HS-5 (cell line): ENCODE results near the gene RPAP2.

Experiments used
- DNase-seq: peaks from one replicate; pipeline ENCODE4 v3.0.0-alpha.2; 2012; ENCODE audit warnings: low read depth

RPAP2 gene

DNA sequence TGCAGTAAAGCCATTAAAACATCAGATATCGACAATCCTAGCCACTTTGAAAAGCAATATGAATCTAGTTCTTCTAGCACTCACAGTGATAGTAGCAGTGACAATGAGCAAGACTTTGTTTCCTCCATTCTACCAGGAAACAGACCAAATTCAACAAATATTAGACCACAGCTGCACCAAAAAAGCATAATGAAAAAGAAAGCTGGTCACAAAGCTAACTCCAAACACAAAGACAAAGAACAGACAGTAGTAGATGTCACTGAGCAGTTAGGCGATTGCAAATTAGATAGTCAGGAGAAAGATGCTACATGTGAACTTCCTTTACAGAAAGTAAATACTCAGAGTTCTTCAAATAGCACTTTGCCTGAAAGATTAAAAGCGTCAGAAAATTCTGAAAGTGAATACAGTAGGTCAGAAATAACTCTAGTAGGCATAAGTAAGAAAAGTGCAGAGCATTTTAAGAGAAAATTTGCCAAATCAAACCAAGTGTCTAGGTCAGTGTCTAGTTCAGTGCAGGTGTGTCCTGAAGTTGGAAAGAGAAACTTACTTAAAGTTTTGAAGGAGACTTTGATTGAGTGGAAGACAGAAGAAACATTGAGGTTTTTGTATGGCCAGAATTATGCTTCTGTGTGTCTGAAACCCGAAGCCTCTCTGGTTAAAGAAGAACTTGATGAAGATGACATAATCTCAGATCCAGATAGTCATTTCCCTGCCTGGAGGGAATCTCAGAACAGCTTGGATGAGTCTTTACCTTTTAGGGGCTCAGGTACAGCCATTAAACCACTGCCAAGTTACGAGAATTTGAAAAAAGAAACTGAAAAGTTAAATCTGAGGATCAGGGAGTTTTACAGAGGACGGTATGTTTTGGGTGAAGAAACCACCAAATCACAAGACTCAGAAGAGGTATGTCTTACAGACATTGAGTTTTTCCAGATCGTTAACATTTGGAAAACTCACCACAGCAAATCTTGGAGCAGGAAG, 24.9 kb downstream of the RPAP2 start:
- no peak for DNase-seq

DNA sequence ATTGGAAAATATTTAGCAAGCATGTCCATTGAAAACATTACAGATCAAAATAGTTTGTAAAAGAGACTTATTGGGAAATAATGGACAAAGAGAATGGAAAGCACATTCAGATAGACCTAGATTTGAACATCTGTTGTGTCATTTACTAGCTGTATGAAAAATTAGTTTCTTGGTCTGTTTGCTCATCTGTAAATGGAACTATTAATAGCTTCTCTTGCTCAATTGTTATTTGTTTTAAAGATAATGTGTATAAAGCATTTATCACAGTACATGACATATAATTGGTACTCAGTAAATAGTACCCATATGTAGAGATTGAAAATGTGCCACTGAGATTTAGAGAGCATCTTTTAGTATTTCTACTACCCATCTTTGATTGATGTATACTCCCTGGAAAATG, 25.9 kb downstream of the RPAP2 start:
- no peak for DNase-seq

DNA sequence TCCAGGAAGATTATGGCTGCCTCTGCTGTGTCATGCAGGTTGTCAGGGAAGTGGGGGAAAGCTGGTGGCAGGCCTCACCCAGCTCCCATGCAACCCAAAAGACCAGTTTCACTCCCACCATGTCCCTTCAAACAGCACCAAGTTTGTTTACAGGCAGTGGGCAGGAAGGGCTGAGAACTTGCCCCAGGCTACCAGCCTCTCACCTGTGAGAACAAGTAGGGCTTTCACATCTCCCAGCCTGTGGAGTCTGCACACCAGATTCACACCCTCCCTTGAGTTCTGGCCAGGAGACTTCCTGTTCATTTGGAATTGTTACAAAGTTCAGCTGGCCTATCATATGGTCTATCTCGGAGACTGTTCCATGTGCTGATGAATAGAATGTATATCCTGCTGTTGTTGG, 27.8 kb downstream of the RPAP2 start:
- no peak for DNase-seq

DNA sequence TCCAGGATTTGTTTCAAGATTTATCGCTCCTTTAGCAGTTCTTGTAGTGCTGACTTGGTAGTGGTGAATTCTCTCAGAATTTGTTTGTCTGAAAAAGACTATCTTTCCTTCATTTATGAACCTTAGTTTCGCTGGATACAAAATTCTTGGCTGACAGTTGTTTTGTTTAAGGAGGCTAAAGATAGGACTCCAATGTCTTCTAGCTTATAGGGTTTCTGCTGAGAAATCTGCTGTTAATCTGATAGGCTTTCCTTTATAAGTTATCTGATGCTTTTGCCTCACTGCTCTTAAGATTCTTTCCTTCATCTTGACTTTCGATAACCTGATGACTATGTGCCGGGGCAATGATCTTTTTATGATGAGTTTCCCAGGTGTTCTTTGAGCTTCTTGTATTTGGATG, 28.9 kb downstream of the RPAP2 start:
- no peak for DNase-seq

DNA sequence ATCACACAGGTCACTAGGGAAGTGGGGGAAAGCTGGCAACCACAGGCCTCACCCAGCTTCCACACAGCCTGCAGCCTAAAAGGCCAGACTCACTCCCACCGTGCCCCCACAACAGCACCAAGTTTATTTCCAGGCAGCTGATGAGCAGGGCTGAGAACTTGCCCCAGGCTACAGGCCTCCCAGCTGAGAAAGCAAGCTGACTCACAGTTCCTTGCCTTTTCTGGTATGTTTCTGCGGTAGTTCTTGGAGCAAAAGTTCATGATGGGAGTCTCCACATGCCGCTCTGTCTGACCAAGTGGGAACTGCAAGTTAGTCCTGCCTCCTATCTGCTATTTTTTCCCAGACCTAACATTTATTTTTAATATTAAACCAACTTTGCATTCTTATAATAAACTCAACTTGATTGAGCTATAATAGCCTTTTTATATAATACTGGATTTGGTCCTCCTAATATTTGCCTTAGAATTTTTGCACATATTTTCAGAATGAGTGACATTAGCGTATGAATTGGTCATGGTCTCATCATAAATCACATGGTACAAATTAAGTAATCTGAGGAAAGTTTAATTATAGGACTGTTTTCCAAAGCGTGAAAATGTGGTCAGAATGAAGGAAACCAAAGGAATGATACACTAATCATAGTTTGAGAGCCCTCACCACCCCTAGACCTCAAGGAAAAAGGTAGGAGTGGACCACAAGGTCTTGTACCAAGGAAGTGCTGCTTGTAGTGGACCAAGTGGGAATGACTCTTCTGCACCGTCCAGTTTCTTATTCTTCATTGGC, 30.7 kb downstream of the RPAP2 start:
- DNase-seq = peak; percentile 54

DNA sequence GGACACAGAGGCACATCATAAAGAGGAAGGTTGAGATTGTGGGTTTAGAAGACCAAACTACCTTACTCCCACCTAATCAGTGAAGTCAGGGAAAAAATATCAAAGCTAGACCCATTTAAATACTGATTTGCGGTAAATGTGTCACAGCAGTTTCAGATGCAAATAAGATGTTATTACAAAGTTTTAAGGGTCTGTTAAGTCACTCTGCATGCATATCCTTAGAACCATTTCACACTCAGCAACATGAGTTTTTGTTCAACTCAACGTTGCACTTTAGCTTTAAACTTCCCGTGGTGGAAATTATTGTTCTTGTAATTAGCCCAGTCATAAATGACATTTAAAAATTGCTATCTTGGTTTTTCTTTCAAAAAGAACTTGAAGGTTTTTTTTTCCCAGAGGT, 34.8 kb downstream of the RPAP2 start:
- no peak for DNase-seq

DNA sequence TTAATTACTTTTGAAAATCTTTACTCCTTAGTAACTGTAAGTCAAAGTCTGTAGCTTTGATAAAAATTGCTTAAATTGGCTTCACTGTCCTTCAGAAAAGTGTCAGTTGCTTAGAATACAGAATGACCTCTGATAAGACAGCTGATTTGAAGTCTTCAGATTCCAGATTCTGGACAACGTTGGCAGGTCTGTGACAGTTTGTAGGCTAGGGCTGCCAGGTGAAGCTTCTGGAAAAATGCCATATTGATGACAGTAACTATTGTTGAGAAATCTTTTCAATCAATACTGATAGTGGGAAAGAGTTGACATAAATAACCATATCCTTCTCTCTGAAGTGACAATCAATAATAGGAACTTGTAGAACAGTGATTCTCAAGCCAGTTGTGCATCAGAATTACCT, 41.3 kb downstream of the RPAP2 start:
- DNase-seq = no peak

DNA sequence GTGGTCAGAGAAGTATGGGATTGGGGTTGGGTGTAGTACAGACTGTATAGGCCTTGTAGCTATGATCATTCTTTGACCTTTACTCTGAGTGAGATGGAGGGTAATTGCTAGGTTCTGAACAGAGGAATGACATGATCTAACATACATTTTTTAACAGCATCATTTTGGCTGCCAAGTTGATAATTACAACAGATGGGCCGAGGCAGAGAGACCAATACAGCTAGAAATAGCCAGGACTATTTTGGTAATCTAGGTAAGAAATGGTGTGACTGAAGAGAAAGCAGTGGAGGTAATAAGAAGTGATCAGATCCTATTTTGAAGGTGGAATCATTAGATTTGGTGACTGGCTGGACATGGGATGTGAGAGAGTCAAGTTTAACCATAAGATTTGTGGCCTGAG, 43.5 kb downstream of the RPAP2 start:
- no peak for DNase-seq

DNA sequence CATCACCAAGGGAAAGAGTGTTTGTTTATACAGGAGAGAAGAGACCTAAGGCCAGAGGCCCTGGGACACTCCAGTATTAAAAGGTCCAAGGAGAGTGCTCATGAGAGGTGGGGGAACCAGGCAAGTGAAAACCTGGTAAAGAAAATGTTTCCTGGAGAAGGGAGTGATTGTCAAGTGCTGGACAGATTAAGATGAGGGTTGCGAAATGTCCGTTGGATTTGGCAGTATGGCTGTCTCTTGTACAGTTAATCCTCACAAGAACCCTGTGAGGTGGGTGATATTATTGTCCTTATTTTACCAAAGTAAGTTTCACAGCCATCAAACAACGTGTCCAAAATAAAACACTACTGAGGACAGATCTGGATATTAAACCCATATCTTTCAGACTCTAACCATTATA, 44.2 kb downstream of the RPAP2 start:
- no peak for DNase-seq

DNA sequence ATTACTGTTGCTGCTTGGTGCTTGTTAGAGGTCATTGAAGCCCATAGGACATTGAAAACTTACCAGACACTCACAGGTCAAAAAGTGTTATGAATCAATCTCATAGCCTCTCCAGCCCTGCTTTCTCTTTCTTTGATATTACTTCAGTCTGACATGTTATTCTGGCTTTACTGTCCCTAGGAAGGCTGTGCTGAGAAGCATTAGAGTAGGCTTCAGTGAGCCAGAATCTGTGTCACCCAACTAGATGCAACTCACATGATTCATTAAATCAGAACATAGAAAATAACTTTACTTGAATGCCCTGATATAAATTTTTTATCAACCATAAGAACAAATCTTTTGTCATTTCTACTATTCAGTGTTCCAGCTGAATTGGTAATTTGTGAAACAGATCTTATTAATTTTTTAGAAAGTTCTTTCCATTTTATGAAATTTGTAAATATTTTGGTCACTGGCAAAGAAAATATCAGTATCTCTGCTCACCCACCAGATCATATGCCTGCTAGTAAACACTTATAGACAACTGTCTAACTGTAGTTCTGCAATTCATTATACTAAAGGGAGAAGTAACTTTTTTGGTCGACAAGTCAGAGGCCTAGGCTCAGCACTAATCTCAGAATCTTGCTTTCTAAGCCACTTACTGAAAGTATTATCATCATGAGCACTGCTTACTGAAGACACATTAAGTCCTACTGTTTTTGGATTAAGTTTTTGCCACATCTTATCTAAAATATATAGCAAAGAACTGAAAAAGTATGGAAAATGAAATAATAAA, 48.2 kb downstream of the RPAP2 start:
- DNase-seq = no peak

DNA sequence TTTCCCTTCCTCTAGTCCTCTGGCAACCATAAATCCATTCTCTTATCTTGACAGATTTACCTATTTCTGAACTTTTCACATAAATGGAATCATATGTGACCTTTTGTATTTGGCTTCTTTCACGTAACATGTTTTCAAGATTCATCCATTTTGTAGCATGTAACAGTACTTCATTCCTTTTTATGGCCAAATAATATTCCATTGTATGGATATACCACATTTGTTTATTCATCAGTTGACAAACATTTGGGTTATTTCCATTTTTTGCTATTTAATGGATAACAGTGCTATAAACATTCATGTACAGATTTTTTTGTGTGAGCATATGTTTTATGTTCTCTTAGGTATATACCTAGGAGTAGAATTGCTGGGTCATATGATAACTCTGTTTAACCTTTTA, 54.0 kb downstream of the RPAP2 start:
- DNase-seq = no peak

DNA sequence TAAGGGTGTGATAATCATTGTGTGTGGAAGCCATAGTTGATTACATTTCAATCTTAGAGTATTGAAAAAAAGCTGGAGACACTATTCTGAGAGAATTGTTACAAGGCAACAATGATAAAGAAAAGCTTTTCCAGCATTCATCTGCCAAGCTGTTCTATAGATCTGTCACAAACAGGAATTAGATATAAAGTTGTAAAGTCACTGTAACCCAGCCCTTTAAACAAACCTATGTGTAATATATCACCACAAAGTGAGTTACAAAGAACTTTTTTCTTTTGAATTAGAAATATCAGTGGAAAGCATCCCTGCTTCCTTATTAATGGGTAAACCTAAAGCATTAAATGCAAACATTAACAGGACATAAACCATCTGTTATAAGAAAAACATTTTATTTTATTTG, 55.4 kb downstream of the RPAP2 start:
- DNase-seq = no peak

DNA sequence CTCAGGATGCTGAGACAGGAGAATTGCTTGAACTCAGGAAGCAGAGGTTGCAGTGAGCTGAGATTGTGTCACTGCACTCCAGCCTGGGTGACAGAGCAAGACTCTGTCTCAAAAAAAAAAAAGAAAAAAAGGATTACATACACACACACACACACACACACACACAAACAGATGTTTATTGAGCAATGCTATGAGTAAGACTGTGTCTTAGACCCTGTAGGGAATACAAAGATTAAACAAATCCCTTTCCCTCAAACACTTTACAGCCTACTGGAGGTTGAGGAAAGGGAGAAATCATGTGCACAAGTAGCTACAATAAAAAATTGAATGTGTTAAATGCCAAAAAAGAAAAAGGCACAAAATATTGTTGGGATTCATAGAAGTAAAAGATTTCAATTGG, 58.1 kb downstream of the RPAP2 start:
- peak; percentile 32 for DNase-seq

DNA sequence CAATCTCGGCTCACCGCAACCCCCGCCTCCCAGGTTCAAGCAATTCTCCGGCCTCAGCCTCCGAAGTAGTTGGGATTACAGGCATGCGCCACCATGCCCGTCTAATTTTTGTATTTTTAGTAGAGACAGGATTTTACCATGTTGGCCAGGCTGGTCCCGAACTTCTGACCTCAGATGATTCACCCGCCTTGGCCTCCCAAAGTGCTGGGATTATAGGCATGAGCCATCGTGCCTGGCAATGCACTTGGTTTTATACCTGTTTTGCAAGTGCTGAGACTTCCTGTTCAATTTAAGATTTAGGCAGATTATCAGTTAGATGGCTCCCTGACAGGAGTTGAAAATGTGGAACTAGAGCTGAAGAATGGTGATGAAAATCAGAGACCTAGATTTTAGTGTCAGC, 60.5 kb downstream of the RPAP2 start:
- DNase-seq = peak; percentile 9

DNA sequence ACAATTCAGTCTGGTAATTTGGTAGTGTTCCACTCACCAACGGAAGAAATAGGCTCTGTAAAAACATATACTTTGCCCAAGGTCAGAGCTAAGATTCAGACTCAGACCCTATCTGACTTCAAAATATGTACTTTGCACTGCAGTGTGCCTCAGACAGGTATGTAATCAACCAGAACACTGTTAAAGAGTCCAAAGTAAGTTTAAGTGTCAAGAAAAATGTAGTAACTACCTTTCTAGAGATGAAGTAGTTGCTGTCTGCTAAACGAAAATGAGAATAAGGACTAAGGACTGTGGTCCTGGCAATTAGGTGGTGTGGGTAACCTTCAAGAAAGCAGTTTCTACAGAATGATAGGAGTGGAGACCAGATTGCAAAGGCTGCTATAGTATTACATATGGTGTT, 61.1 kb downstream of the RPAP2 start:
- DNase-seq = no peak

DNA sequence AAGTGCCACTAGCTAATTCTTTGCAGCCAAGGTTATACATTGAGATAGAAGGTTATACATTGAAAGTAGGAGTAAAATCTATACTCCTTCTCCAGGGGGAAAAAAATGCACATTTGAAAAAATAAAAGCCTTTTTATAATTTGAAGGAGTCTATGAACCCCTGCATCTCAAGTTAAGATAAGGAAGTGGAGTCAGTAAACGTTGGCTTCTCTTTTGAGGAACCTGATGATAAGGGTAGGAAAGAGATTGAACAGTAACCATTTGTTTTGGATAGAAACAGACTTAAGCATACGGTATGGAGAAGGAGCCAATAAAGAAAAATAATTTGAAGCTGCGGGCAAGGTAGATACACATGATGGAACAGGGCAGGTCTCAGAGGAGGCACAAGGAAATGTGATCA, 64.1 kb downstream of the RPAP2 start:
- no peak for DNase-seq

DNA sequence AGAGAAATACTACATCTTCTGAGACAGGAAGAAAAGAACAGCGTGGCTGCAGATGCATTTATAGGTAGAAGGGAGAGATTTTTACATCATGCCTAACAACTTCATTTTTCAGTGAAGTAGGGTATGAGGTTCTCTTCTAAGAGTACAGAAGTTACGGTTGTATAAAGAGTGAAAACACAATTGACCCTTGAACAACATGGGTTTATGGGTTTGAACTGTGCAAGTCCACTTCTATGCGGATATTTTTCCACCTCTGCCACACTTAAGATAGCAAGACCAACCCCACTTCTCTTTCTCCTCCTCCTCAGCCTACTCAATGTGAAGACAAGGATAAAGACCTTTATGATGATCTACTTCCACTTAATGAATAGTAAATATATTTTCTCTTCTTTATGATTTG, 64.5 kb downstream of the RPAP2 start:
- DNase-seq = no peak

DNA sequence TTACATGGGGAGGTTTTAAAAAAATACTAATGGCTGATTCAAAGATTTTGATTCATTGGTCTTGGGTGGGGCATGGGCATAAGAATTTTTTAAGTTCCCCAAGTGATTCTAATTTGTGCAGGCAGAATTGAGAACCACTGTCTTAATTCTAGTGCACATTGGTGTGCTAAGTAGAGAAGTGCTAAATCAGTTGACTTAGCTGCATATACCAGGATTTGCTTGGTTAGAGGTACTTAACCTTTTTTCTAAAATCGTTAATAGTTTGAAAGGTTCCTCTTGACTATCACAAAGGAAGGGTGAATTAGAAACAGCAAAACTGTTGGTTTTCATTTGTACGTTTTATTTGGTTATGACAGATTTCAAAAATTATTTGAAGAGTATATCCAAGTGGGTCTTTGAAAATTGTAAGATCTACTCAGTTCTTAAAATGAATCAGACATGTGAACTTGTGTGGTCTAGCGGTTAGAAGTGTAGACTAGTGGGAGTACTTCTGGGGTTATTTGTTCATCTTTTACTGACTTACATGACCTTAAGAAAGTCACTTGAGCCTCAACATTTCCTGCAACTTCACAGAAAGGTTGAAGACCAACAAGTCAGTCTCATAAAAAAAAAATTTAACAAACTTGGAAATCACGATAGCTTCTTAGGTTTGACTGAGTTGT, 66.7 kb downstream of the RPAP2 start:
- no peak for DNase-seq

DNA sequence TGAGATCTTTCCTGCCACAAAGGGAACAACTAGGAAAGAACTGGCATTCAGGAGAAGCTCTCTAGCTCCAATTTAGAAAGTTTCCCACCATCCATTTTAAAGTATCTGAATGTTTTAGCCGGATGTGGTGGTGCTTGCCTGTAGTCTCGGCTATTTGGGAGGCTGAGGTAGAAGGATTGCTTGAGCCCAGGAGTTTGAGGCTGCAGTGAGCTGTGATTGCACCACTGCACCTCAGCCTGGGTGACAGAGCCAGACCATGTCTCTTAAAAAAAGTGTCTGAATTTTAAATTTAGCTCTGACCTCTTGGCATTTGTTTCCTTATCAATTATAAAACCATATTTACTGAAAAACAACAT, 67.2 kb downstream of the RPAP2 start:
- no peak for DNase-seq

DNA sequence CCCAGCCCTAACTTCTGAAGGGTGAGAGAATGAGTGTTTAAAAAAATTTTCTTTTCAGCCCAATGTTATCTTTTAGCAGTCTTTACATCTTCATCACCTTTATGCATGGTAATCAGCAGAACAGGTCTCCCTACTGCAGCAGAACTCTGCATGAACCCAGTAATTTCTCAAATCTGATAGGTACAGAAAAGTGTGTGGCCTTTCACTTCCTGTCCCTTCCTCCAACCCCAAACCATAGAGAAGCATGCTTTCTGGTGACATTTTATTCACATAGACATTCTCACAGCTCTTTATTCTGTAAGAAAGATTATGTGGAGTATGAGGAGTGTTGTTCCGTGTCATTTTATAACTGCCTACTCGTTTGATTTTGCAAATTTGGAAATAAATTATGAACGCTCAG, 68.6 kb downstream of the RPAP2 start:
- no peak for DNase-seq

DNA sequence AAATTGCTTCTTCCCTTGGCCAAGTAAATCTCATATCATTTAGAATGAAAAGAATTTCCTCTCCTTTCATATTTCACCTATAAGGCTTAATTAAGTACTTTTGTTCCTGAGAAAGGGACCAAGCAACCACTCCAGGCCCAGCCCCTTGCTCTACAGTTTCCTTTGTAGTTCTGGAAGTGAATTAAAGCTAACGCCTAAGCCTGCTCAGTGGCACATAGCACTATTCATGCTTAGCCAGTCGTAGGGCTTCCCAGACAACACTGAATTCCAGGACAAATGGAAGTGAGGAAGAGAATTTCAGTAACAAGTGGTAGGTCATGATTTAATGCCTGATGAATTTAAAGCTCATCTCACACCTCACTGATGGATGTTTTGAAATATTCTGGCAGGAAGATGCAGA, 73.3 kb downstream of the RPAP2 start:
- DNase-seq = no peak

DNA sequence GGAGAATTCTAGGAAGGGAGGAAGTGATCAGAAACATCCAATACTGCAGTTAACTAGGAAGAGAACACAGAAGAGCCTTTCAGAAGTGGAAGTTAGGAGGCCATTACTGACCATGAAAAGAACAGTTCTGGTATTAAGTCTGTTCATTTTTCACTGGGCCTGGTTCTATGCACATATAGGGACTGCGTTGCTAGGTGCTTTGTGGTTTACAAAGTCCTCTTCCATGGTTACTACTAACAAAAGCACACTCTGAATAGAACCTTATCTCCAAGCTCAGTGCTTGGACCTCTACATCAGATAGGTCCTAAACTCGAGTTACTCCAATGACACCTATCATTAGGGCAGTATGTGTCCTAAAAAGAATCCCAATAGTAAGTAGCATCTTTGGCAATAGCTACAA, 75.4 kb downstream of the RPAP2 start:
- DNase-seq = no peak
